Measurements from ENCODE around the gene DNAH6. TPM values are rescaled to one million over a fixed set of nuclear protein-coding genes. Genes with fewer than 3 reads are reported as not detected.

Gene DNAH6
- total and polyA plus RNA-seq, 2 of the 13 experiments (the other 11 are each of a cell fraction or from before 2014, with no cell fraction given) = 0.01 TPM; not detected in 1

GRCh38 chr2:84838434-84839145, 322.3 kb downstream of the DNAH6 start (continued):
- TF ChIP-seq AFF4 (CRISPR knock-in tag; IDR thresholded peaks at IDR 0.05) (no peak), ZNF609 (CRISPR knock-in tag; IDR thresholded peaks at IDR 0.05; ENCODE audit: borderline replicate concordance) (no peak), PHF21A (CRISPR knock-in tag; IDR thresholded peaks at IDR 0.05) (no peak)
